ENCODE measurements around the gene ESYT2. TPM values are rescaled to one million over a fixed set of nuclear protein-coding genes. Genes with fewer than 3 reads are reported as not detected.

The ESYT2 gene
- total RNA-seq, 1 experiment from 2014 or later = 39.0 TPM

- Histone ChIP-seq H3K23ac (ENCODE audit: insufficient read length, low read depth, low read length) (no peak overlapping the region), H4K91ac (ENCODE audit: insufficient read length, low read depth, low read length) (no peak overlapping the region), H4K8ac (replicated peaks; ENCODE audit: insufficient read length, low read depth, low read length) (no peak overlapping the region), H3K56ac (ENCODE audit: insufficient read length, low read depth, low read length) (no peak overlapping the region), H3K4ac (ENCODE audit: low read depth, low read length) (no peak overlapping the region), H3K9me3 (ENCODE audit: control insufficient read depth, low read depth, low read length) (no peaks in the 10 kb centered on the region), H2BK120ac (ENCODE audit: low read depth, low read length, poor library complexity, severe bottlenecking) (no peak overlapping the region), H3K27me3 (ENCODE audit: insufficient read depth, low read length) (no peaks in the 10 kb centered on the region; the same call in none of the 2 replicates), H4K5ac (ENCODE audit: insufficient read length, low read depth, low read length) (no peak overlapping the region), H2BK5ac (ENCODE audit: insufficient read length, low read length) (no peak overlapping the region), H4K20me1 (ENCODE audit: control insufficient read depth, insufficient read depth, insufficient read length) (no peaks in the 10 kb centered on the region), H3K79me1 (ENCODE audit: insufficient read depth, low read depth, low read length, poor library complexity, severe bottlenecking) (peaks cover 5% of the 10 kb centered on the region), H3T11ph (ENCODE audit: low read length) (no peak overlapping the region), H3K4me1 (ENCODE audit: insufficient read depth, low read length) (no peaks in the 10 kb centered on the region; the same call in none of the 2 replicates), H2BK12ac (ENCODE audit: insufficient read length, low read depth, low read length) (no peak overlapping the region), H3K9ac (ENCODE audit: extremely low read depth, insufficient read length, low read length) (no peak overlapping the region), H2AFZ (ENCODE audit: low read length) (no peak overlapping the region), H2AK5ac (ENCODE audit: insufficient read length, low read length) (peak overlapping the region; percentile 85), H3K27ac (ENCODE audit: insufficient read length, low read depth, low read length) (no peak overlapping the region), H2BK20ac (ENCODE audit: low read depth, low read length, poor library complexity, severe bottlenecking) (no peak overlapping the region), H2BK15ac (ENCODE audit: low read depth, low read length) (no peak overlapping the region), H3K23me2 (ENCODE audit: insufficient read length, low read depth, low read length, poor library complexity, severe bottlenecking) (peaks cover 9% of the 10 kb centered on the region), H3K18ac (ENCODE audit: insufficient read length, low read depth, low read length) (no peak overlapping the region), H3K14ac (ENCODE audit: insufficient read depth, low read length) (no peak overlapping the region; the same call in 1 of the 2 replicates), H3K79me2 (ENCODE audit: insufficient read depth, low read length) (peaks cover 23% of the 10 kb centered on the region; the same call in 1 of the 2 replicates), H3K4me2 (ENCODE audit: insufficient read depth, insufficient read length, low read length) (no peak overlapping the region)
- no CpG with 5 or more reads among the region's 4 CpGs for WGBS (ENCODE audit: extremely low coverage, insufficient read length, low lambda C conversion rate)
- Mint-ChIP-seq H3K36me3 (ENCODE audit: insufficient read depth in 1 of 3, low read depth in 3 of 3) (peaks cover 0 to 7% (median 0%) of the 10 kb centered on the region in 3 experiments; a peak in 2 of 7 replicates), H3K27me3 (ENCODE audit: low read depth) (no peaks in the 10 kb centered on the region; the same call in 1 of the 2 replicates), H3K4me3 (no peak overlapping the region), H3K4me1 (peaks cover 34 to 35% of the 10 kb centered on the region in 2 experiments), H3K27ac (no peak overlapping the region), H3K9me3 (no peaks in the 10 kb centered on the region)
- no peak for DNase-seq
- no peak for TF ChIP-seq CTCF (conservative IDR thresholded peaks at IDR 0.05)
Measured at GRCh38 chr7:158824028-158824427, 5.3 kb downstream of the ESYT2 start.
